Ishikawa (cell line): ENCODE data around the gene IL1RAPL1.

Experiments
- CEBPB ChIP-seq: IDR thresholded peaks from 2 replicates; pipeline ENCODE4 v1.6.1; 2012
- CREB1 ChIP-seq: IDR thresholded peaks from 2 replicates; pipeline ENCODE4 v1.6.1; 2012; ENCODE audit warnings: low read depth
- EGR1 ChIP-seq: IDR thresholded peaks from 2 replicates; pipeline ENCODE4 v1.6.1; 2012
- EP300 ChIP-seq: IDR thresholded peaks from 2 replicates; pipeline ENCODE4 v1.6.1; 2012; ENCODE audit warnings: borderline replicate concordance
- FOXM1 ChIP-seq: IDR thresholded peaks from 2 replicates; pipeline ENCODE4 v1.6.1; 2012; ENCODE audit warnings: low read depth, borderline replicate concordance
- MAX ChIP-seq: IDR thresholded peaks from 2 replicates; pipeline ENCODE4 v1.6.1; 2012
- NFIC ChIP-seq: IDR thresholded peaks from 2 replicates; pipeline ENCODE4 v1.6.1; 2012
- RAD21 ChIP-seq: IDR thresholded peaks from 2 replicates; pipeline ENCODE4 v1.6.1; 2012; ENCODE audit warnings: low read depth
- REST ChIP-seq: IDR thresholded peaks from 2 replicates; pipeline ENCODE4 v1.6.1; 2012; ENCODE audit warnings: low read depth, mild to moderate bottlenecking
- TAF1 ChIP-seq: IDR thresholded peaks from 2 replicates; pipeline ENCODE4 v1.6.1; 2012; ENCODE audit warnings: low read depth, mild to moderate bottlenecking
- TCF12 ChIP-seq: IDR thresholded peaks from 2 replicates; pipeline ENCODE4 v1.6.1; 2012; ENCODE audit warnings: low read depth
- TEAD4 ChIP-seq: IDR thresholded peaks from 2 replicates; pipeline ENCODE4 v1.6.1; 2012
- YY1 ChIP-seq: IDR thresholded peaks from 2 replicates; pipeline ENCODE4 v1.6.1; 2012; ENCODE audit warnings: low read depth
- ZBTB7A ChIP-seq: IDR thresholded peaks from 2 replicates; pipeline ENCODE4 v1.6.1; 2012; ENCODE audit warnings: low read depth
- TF ChIP-seq, protein P1 (sequence below): IDR thresholded peaks from 2 replicates; pipeline ENCODE4 v1.6.1; 2012

The IL1RAPL1 gene

DNA sequence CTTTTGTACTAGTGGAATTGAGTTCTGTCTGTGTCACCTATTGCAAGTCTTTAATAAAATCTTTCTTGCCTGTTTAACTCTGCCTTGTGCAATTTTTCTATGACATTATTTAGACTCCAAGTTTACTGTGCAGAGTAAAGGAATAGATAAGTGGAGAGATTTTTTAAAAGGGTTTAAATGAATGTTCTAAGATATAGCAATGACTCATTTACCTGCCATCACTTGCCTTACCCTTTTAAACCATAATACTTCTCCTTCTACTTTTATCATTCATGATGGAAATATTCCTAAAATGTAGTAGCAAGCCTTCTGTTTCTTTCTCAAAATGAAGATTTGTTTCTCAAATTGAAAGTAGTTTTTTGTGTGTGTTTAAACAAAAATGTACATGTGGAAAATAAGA, 845.3 kb downstream of the IL1RAPL1 start:
- TF ChIP-seq RAD21 = no peak
- no peak for TF ChIP-seq YY1
- TF ChIP-seq CREB1 = no peak
- no peak for TF ChIP-seq TEAD4
- TF ChIP-seq ZBTB7A = no peak
- no peak for TF ChIP-seq TAF1
- no peak for TF ChIP-seq FOXM1
- TF ChIP-seq NFIC = no peak
- TF ChIP-seq CEBPB = no peak
- TF ChIP-seq EP300 = no peak
- TF ChIP-seq MAX = no peak

GRCh38 chrX:29434939-29435338, 847.7 kb downstream of the IL1RAPL1 start:
- no peak for TF ChIP-seq EP300
- TF ChIP-seq ZBTB7A = no peak
- no peak for TF ChIP-seq CEBPB
- no peak for TF ChIP-seq RAD21
- no peak for TF ChIP-seq YY1

- TF ChIP-seq CEBPB = no peak
- TF ChIP-seq MAX = no peak
- no peak for TF ChIP-seq NFIC
- no peak for TF ChIP-seq YY1
- no peak for TF ChIP-seq RAD21
- no peak for TF ChIP-seq EGR1
- TF ChIP-seq TEAD4 = no peak
- no peak for TF ChIP-seq REST
- TF ChIP-seq ZBTB7A = no peak
- no peak for TF ChIP-seq TAF1
- TF ChIP-seq FOXM1 = no peak
- TF ChIP-seq CREB1 = no peak
- TF ChIP-seq, protein P1, sequence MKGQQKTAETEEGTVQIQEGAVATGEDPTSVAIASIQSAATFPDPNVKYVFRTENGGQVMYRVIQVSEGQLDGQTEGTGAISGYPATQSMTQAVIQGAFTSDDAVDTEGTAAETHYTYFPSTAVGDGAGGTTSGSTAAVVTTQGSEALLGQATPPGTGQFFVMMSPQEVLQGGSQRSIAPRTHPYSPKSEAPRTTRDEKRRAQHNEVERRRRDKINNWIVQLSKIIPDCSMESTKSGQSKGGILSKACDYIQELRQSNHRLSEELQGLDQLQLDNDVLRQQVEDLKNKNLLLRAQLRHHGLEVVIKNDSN = no peak
- TF ChIP-seq TCF12 = no peak
- TF ChIP-seq EP300 = no peak
Measured at GRCh38 chrX:29435396-29435795, 848.1 kb downstream of the IL1RAPL1 start.

DNA sequence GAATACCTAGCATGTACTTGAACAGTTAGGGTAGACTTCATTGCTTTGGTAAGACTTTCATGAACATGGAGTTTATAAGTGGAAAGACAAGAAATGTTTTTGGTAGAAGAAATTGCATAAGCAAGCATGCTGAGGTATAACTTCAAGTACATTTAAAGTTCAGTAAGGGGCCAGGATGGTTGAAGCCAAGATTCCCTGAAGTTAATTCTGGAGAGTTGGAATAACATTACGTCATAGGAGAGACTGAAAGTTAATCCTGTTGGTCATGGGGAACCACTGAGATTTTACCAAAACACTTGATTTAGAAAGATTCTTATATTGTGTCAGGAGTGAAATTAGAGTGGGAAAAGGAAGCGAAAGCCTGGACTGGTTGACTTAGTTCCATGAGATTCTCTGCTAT, 860.6 kb downstream of the IL1RAPL1 start:
- TF ChIP-seq, protein P1 = no peak
- TF ChIP-seq TEAD4 (no peak), EP300 (no peak), EGR1 (no peak)

DNA sequence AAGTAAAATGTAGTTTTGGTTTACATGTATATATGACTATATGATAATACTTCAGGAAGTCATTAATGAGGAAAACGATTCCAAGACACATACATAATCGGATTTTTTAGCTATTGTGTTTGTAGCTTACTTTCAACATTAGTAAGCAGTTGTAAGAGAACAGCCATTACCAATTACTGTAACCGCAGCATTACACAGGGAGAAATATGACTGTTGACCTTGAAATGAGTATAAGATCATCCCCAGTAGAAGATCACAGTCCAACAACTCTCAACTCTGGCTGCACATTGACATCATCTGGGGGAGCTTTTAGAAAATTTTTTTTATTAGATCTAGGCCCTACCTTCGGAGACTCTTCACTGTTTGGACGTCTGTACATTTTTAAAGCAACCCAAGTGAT, 866.1 kb downstream of the IL1RAPL1 start:
- TF ChIP-seq EGR1 = no peak

DNA sequence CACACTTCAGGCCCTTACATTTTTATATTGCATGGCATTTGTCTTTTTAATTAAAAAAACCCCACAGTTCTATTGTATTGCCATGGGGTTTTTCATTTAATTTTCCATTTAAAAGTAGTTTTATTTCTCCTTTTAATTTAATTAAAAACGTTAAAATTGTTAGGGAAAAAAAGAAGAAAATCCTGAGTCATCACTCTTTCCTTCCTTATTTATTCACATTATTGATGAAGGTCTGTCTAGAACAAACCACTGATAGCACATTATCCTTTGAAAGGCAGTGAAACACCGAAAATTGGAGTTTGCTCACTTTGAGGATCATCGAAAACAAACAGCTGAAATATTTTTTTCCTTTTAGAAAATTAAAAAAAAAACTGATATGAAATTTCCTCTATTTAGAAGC, 868.5 kb downstream of the IL1RAPL1 start:
- TF ChIP-seq FOXM1 (no peak), EGR1 (no peak), YY1 (no peak), EP300 (no peak), TEAD4 (no peak), REST (no peak), ZBTB7A (no peak), NFIC (no peak), MAX (no peak), TAF1 (no peak), RAD21 (no peak), CEBPB (no peak), TCF12 (no peak), CREB1 (no peak)
- TF ChIP-seq, protein P1 = no peak
